Thoracic aorta (tissue), 2 donors: ENCODE data around the gene LRRC70. TPM values are rescaled to one million over a fixed set of nuclear protein-coding genes. Genes with fewer than 3 reads are reported as not detected.
A peak's percentile ranks its signal among the peaks of the same experiment; 100 is the strongest.

Experiments used
- ATAC-seq: fragments of 150-250 bp; one replicate; pipeline ENCODE4 v1.8.0; 2017; ENCODE audit warnings: low read depth; ENCODE audit not compliant: insufficient number of reproducible peaks, low FRiP score
- DNase-seq: peaks from one replicate; pipeline ENCODE4 v3.0.0-alpha.2; 2020; ENCODE audit warnings: low spot score
- H3K27ac ChIP-seq, 2 donors: fragments of 200-600 bp; sonication (generic); 1 replicate in 1 of 2; 2 replicates in 1 of 2; pipeline ENCODE4 v1.5.1; 2016; ENCODE audit warnings: mild to moderate bottlenecking in 2 of 2, moderate library complexity in 2 of 2
- H3K27me3 ChIP-seq: fragments of 200-600 bp; sonication (generic); replicated peaks from 2 replicates; pipeline ENCODE4 v1.6.0; 2016; ENCODE audit warnings: mild to moderate bottlenecking; ENCODE audit not compliant: insufficient read depth
- H3K36me3 ChIP-seq: fragments of 200-600 bp; sonication (generic); one replicate; pipeline ENCODE4 v1.5.1; 2016
- H3K4me1 ChIP-seq, 2 donors: fragments of 200-600 bp; sonication (generic); 1 replicate in 1 of 2; 2 replicates in 1 of 2; pipeline versions ENCODE4 v1.5.1 to v1.6.0; 2016; ENCODE audit warnings: low read depth in 2 of 2, mild to moderate bottlenecking in 1 of 2; ENCODE audit not compliant: control insufficient read depth in 1 of 2
- H3K4me3 ChIP-seq: fragments of 200-600 bp; sonication (generic); 2 replicates; pipeline ENCODE4 v1.5.1; 2016; ENCODE audit warnings: mild to moderate bottlenecking
- H3K9me3 ChIP-seq: fragments of 200-600 bp; sonication (generic); 2 replicates; pipeline ENCODE4 v1.5.1; 2016
- CTCF ChIP-seq: fragments of 200-600 bp; sonication (generic); IDR thresholded peaks from one replicate; pipeline ENCODE4 v1.5.1; 2019; ENCODE audit warnings: antibody characterized with exemption
- total RNA-seq, 2 donors: library from RNA; depleted of rRNA; stranded (reverse); fragments of >200 nt; gene quantifications; one replicate each; pipeline versions ENCODE4 v1.1.0 to v1.2.3, GENCODE V29; 2016

Gene LRRC70
- total RNA-seq, 2 donors from 2014 or later: 3.6 to 4.2 TPM

- H3K4me3 ChIP-seq: no peak overlapping the region
- no peaks in the 10 kb centered on the region for H3K27me3 ChIP-seq
- no peak overlapping the region for H3K27ac ChIP-seq
- H3K4me1 ChIP-seq: no peaks in the 10 kb centered on the region
- H3K36me3 ChIP-seq: no peaks in the 10 kb centered on the region
- DNase-seq (no peak), ATAC-seq (no peak)
- no peak for TF ChIP-seq CTCF
- H3K9me3 ChIP-seq: no peaks in the 10 kb centered on the region
Measured at GRCh38 chr5:62575066-62575465, 3.6 kb upstream of the LRRC70 start.

- H3K36me3 ChIP-seq: no peaks in the 10 kb centered on the region
- no peak overlapping the region for H3K4me3 ChIP-seq
- no peak for DNase-seq
- no peak for ATAC-seq
- H3K27me3 ChIP-seq: no peaks in the 10 kb centered on the region
- no peaks in the 10 kb centered on the region for H3K4me1 ChIP-seq
- TF ChIP-seq CTCF: no peak
- H3K9me3 ChIP-seq: no peaks in the 10 kb centered on the region
- no peak overlapping the region for H3K27ac ChIP-seq
Measured at GRCh38 chr5:62575489-62575888, 3.1 kb upstream of the LRRC70 start.

GRCh38 chr5:62576570-62577170 is 1.9 kb upstream of the LRRC70 start:
- no peak for ATAC-seq
- TF ChIP-seq CTCF: no peak

GRCh38 chr5:62577488-62577887 is 1.1 kb upstream of the LRRC70 start:
- no peak for TF ChIP-seq CTCF
- H3K27ac ChIP-seq: no peak overlapping the region
- H3K4me3 ChIP-seq: no peak overlapping the region
- no peaks in the 10 kb centered on the region for H3K27me3 ChIP-seq
- H3K4me1 ChIP-seq: no peaks in the 10 kb centered on the region
- ATAC-seq (no peak), DNase-seq (no peak)
- H3K9me3 ChIP-seq: no peaks in the 10 kb centered on the region
- no peaks in the 10 kb centered on the region for H3K36me3 ChIP-seq

More at GRCh38 chr5:62576570-62577170, 1.9 kb upstream of the LRRC70 start:
- Histone ChIP-seq H3K4me3 (no peak overlapping the region), H3K9me3 (no peaks in the 10 kb centered on the region), H3K36me3 (no peaks in the 10 kb centered on the region), H3K27ac (no peak overlapping the region), H3K27me3 (no peaks in the 10 kb centered on the region), H3K4me1 (no peaks in the 10 kb centered on the region)
- no peak for DNase-seq

- Histone ChIP-seq H3K27ac (no peak overlapping the region), H3K4me3 (peak overlapping the region; percentile 2), H3K36me3 (no peaks in the 10 kb centered on the region), H3K9me3 (no peaks in the 10 kb centered on the region), H3K27me3 (no peaks in the 10 kb centered on the region), H3K4me1 (no peaks in the 10 kb centered on the region)
- ATAC-seq (no peak), DNase-seq (no peak)
- no peak for TF ChIP-seq CTCF
Measured at GRCh38 chr5:62579761-62580160, 1.1 kb downstream of the LRRC70 start.
